GM21737 (cell line): ENCODE data around the gene DSCAML1.

Experiments used
- ATAC-seq: cut with Tn5 transposase; IDR thresholded peaks from one replicate; pipeline ENCODE4 v1.9.1; 2021; ENCODE audit warnings: mild to moderate bottlenecking, moderate library complexity; ENCODE audit not compliant: unreplicated experiment

Gene DSCAML1

DNA sequence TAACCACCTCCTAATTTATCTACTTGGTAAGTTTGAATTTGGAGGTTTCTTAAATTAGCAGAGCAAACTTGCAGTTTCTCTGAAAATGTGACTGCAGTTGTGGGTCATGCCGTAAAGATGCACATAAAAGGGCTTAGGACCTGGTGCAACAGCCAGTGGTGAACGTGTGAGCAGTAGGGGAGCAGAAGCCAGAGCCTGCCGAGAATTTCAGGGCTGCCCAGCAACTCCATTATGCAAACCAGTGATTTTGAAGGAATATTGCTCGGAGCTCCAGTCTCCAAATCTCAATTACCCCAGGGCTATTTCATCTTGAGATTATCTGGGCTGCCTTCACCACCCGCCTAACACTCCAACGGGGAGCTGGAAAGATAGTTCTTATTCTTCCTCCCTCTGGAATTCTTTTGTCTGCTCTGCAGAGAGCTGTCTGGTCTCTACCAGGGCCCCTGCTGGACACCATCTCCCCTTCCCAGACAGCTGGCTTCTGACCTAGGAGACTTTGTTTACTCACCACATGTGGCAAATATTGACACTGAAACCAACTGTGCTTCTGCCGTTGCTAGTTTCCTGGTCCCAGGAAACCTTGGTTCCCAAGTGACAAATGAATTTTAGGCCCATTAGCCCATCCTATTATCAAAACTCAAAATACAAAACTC is 93.9 kb downstream of the DSCAML1 start:
- ATAC-seq = no peak

DNA sequence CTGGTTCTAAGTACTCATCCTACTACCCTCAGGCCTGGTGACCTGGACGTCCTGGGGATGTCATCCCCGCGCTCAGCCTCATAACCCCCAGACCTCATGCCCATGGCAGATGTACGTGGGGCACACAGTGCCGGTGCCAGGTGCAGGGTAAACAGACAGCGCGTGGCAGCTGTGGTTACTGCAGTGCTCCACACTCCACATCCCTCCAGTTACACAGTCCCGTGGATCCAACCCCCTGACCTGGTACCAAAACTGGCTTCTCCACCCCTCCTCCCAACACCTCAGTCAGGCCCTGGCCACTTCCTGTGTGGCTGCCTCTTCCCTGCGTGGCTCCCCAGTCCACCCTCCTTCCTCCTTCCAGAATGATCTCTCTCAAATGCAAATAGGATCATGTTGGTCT is 95.2 kb downstream of the DSCAML1 start:
- no peak for ATAC-seq

DNA sequence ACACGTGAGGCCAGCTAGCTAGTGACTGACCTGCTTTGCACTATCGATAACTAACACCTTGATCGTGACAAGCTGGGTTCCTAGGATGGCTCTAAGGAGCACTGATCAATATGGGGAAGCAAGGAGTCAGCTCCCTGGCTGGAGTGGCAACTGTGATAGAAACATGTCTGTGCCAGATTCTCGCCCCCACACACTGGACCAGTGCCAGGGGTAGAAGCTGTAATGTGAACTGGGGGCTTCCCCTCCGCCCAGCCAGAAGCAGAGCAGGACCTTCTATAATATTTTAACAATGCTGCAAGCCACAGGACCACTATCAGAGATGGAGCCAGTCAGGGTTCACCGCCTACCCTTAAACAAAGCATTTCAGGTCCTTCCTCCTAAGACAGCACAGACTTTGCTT is 96.5 kb downstream of the DSCAML1 start:
- ATAC-seq = no peak

DNA sequence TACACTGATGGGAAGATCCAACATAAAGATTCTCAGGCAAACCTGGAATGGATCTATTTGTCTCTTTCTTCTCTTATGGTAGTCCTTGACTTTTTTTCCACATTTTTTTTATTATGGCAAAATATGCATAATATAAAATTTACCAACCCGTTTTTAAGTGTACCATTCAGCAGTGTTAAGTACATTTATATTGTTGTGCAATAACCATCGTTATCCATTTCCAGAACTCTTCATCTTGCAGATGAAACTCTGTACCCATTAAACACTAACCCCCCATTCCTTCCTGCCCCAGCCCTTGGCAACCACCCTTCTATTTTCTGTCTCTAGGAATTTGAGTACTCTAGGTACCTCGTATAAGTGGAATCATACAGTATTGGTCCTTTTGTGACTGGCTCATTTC is 99.7 kb downstream of the DSCAML1 start:
- no peak for ATAC-seq

DNA sequence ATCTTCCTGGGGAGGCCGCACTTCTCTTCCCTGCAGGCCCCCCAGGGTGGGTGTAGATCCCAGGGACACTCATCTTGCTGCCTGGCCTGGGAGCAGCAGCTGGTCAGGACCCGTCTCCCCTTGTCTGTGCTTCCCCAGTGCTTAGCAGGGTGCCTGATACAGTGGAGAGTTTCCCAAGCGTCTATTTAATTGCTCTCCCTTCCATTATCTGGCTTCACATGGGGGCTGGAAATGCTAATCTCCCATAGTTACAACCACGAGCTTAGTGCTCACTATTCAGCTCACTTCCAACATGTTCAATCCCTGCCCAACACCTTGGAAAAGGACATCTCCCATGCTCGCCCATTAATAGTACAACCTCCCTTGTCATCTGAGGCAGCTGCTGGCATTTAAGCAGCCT is 100.5 kb downstream of the DSCAML1 start:
- ATAC-seq = no peak

DNA sequence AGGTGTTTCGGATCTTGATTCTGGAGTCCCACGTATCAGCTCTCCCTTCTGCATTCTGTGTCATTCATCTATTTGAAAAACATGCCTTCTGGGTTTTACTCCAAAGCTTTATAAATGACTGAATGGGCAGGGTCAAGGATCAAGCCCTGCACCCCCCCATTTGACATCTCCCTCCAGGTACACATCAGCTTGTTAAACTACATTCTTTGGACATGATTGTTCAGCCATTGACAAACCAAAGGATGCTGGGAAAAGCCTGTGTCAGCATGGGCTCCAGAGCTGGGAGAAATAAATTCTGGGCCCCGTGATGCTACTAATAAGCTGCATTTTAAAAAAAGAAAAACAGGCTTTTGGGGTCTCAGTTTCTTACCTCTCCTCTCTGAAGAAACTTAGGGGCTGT is 103.7 kb downstream of the DSCAML1 start:
- ATAC-seq = no peak

DNA sequence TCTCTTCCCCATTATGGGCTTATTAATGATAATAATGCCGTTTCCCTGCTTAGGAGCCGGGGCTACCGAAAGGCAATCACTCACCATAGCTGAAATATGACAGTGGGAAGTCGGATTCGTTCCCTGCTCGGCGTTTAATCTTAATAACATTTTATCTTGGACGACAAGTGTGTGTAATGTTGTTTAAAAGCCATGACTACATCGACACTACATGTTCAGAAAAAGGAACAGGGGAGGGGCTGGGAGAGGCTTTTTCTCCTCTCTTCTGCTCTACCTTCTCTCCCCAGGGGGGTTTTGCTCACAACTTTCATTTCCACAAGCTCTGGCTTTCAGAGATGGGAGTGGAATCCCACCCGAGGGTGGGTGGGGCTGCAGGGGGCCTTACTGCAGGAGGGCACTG is 105.5 kb downstream of the DSCAML1 start:
- ATAC-seq = no peak

DNA sequence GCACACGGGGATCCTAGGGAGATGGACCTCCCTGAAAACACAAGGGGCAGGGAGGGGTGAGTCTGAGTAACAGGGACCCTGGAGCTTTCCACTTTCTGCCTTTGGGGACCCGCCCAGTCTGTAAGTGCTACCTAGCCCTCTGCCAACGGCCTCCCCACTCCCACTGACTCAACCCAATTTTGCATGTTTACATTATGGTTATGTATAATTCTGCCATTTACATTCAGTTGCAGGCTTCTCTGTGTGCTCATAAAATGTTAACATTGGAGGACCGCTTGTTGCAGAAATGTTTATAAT is 105.8 kb downstream of the DSCAML1 start:
- no peak for ATAC-seq

DNA sequence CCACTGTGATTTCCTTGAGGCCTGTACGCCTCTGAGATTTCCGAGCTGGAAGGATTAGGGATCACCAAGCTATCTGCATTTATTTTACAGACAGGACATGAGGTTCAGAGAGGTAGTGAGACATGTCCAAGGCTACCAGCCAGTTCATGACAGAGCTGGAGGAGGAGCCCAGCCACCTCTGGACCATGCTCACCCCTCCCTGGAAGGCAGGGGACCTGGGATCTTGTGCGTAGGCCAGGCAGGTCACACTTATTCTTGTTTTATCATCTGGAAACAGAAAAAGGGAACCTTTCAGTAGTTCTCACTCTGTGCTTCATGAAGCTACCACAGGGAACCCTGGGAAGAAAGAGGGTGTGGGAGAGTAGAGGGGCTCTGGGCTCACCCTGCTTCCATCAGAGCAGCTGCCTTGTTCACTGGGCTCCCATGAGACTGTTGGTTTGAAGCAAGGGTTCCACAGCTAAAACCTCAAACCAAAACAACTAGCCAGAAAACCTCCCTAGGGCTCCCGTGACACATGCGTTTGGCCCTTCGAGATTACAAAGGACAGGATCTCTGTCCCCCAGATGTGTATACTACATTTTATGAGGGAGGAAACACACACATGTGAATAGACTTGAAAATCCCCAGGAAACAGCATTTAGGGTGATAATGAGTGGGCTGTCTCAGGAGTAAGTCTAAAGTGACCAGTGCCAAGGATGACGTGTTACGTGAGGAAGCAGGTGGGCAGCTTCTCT is 106.4 kb downstream of the DSCAML1 start:
- no peak for ATAC-seq

DNA sequence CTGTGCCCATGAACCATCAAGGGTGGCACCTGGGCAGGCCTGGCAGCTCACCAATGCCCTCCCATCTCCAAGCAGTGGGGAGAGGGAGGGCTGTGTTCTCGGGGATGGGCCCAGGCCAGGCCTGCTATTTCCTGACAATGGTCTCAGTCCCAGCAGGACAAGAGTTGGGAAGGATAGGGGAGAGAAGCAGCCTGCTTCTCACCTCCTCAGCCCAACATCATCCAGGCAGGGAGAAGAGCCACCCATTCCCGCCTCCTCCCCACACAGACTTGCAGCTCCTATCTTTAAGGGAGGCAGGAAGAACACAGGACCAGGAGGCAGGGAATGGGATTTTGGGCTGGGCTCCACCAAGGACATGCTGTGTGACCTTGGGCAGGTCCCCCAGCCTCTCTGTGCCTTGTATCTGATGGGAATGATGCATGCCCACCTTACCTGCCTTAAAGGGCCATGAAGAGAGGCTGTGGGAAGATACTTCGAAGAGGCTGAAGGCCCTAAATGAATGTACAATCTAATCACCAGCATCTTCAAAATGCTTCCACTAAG is 108.7 kb downstream of the DSCAML1 start:
- ATAC-seq = no peak

DNA sequence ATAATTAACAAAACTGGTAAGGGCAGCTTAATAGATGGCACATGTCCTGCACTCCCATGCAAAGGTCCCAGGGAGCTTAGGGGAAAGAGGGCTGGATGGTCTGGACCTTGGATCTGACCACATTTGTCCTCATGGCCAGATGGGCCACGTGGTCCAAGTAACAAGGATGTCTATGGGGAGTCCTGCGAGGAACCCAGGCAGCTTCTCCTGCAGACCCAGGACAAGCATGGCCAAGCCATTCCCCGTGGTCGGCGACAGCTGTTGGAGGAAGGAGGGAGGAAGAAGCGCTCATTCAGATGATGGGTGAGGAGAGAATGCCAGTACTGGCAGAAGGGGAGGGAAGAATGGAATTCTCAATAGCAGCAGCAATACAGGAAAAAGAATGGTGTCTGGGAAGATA is 109.2 kb downstream of the DSCAML1 start:
- ATAC-seq = no peak

DNA sequence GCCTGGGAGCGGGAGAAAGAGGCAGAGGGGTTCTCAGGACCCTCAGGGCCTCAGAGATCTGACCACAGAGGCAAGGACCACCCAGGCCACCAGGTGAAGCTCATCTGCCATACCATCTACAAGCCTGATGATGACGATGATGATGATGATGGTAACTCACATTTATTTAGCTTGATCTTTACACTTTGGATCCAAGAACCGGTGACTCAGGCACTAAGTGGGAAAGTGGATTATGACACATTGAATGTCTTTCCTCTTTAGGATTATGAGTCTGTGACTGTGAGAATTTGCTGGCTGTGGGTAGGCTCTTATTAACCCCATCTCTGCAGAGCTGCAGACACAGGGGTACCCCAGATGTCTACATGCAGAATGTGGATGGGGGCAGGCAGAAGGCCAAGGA is 110.3 kb downstream of the DSCAML1 start:
- ATAC-seq = no peak

DNA sequence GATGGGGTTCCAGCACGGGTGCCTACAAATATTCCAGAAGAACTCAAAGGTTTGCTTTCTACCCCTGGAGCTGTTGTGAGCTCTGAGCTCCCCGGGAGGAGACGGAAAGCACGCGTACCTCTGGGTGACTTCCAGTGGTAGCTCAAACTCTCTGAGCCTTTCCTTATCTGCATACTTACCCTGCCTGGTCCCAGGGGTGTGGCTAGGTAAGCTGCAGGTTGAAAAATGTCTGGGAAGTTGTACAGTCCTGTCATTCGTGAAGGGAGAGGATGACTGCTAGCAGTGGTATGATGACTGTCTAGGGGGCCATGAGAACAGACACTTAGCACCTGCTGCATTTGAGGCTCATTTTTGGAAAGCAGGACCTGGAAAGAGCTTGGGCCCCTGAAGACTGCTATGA is 111.5 kb downstream of the DSCAML1 start:
- ATAC-seq = no peak

DNA sequence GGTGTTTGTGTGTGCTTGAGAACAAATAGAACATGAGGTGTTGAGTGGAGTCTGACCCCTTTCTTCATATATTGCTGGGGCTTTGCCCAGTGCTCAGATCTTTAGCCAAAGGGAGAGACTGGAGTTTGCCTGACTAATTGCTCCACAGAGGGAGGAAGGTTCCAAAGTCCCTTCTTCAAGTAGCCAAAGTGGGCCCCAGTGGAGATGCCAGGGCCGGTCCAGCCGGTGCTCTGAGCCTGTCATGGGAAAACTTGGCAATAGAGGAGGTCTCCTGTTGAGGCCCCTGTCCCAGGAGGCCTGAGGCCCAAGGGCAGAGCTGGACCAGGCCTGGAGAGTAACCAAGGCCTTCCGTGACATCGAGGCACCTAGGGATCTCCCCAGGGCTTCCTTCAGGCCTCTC is 112.3 kb downstream of the DSCAML1 start:
- ATAC-seq = no peak

DNA sequence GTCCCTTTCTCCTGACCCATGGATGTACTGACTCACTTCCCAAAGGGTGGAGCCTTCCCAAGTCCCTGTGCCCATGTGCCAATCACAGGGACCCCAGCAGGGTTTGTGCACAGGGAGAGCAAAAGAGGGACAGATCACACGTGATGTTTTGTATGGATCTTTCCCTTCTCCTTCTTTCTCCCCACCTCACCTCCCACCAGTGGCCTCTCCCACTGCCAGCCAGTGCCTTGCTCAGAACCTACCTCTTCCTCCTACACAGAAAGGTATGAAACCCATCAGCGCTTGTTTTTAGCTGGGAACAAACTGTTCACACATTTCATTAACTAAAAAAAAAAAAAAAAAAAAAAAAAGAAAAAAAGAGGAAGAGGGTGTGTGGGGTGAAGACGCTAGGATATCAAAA is 112.9 kb downstream of the DSCAML1 start:
- ATAC-seq = no peak

DNA sequence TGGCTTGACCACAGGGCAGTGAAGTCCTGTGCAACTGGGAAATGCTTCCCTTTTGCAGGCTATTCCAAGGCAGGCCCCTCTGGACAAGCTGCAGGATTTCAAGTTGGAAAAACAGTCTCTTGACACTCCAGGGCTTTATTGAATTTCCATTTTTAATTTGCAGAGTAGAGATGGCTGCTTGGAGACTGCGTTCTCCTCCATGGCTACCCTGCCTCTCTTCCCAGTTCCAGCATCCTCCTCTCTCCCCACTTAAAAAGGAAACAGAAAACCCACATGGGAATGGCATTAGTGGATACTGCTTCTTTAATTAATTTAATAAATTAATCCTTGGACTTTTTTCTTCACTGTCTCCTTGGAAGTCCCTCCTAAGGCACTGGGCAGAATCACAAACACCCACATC is 115.6 kb downstream of the DSCAML1 start:
- no peak for ATAC-seq

DNA sequence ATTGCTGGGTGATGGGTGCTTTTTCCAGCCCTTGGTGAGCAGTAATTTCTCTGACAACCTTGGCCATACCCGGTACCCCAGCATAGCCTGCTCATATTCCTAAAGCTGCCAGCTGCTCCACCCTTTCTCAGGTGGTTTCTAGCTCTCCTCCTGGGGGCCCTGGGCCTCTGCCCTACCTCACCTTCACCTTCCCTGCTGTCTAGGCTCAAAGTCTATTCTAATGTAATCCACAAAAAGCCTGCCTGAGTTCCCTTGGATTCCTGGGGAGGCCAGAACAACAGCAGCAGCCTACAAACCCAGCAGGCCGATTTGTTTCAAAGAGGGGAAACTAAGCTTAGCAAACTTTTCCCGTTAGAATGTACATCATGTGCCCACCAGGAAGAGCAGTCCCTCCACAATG is 117.6 kb downstream of the DSCAML1 start:
- no peak for ATAC-seq

DNA sequence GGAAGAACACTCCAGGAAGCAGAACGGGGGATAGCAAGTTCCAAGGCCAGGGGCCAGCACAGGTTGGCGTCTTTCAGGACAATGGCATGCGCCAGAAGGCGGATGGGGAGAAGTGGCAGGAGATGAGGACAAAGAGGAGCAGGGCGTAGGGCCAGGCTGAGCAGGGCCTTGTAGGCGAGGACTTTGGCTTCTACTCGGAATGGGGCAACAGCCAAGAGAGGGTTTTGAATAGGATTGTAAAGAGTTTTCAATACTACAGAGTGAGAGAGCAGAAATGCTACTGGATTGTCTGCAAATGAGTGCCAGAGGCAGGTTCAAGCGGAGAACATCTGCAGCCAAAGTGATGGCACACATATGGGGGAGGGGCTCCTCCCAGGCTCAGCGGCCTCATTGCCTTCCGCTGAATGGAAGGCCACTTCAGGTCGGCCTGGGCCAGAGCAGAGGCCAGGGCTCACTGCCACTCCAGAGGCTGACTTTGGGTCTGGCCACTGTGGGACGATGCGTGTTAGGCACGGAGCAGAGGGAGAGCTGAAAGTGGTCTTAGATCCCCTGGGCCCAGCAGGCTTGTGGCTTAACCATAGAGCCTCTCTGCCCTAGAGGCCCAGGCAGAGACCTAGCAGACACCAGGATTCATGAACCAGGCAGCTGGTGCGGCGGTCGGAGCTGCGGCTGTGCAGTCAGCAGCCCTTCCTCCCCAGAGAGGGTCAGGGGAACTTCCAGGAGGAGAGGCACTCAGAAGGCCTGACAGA is 118.2 kb downstream of the DSCAML1 start:
- ATAC-seq = no peak

DNA sequence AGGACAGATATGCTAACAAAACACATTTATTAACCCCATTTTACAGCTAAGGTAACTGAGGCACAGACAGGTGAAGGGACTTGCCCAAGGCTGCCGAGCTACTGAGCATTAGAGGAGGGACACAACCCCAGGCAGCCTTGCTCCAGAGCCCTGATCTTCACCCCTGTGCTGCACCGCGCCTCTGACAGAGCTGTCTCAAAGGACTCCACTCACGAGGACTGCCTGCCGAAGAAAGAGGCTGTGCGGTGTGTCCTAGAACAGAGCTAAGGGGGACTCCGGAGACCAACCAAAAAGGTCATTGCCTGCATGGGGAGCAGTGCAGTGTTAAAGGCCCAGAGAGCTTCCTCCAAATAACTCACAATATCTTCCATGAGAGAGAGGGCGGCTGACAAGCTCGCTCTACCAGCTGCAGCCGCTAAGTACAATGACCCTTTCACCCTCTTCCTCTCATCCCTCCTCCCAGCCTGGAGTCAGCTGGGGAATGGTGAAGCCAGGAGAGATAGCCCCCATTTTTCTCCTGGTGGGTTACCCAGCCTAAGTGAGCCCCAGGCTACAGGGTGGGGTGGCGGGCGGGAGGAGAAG is 119.2 kb downstream of the DSCAML1 start:
- ATAC-seq = no peak

DNA sequence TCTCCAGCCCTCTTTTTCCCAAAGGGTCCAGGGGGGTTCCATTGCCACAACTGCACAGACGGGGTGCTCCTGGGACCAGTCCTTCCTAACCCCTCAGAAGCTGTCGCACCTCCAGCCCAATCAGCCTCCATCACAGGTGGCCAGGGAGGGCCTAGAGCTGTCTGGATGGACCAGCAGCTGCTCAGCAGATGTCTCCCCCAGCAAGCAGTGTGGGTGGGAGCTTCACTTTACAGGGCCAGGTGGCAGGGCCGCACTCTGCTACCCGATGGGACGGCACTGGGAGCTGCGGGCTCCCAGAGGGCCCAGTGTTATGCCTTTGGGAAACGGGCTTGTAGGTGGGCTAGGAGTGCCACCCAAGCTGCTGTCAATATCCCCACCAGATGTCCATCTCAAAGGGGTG is 120.5 kb downstream of the DSCAML1 start:
- no peak for ATAC-seq

DNA sequence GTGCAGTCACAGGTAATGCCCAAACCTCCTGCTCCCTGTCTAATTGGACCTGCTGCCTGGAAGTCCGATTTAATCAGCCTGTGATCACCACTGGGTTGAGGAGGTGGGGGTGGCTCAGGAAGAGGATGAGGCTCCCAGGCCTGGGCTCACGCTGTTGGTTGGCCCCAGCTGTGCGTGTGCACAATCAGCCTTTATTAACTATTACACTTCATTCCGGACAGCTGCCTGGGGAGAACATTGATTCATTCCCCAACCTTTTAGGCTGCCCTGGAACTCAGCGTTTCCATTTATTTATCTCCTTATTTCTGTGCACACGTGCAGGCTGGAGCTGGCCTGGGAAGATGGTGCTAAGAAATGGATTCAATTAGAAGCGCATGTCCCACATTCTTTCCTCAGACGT is 123.4 kb downstream of the DSCAML1 start:
- no peak for ATAC-seq

DNA sequence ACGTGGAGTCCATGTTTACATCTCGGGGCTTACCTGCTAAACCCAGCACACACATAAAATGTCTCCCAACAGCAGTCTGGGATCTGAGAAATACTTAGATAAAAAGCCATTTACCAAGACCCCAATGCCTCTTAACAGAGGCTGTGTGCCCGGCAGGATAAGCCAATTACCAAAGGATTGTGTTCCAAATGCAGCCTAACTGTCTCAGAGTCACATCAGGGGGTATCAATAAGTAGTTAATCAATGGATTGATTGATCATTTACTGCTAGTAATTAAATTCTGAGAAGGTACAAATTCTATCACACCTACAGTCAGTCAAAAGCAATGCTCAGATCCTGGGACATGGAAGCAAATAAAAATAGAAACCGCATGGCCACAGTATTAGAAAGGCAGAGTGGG is 125.6 kb downstream of the DSCAML1 start:
- no peak for ATAC-seq
